Stimulated activated CD4-positive, alpha-beta T cell treated with anti-CD3 and anti-CD28 coated beads, Interleukin-2, amount 100 ng/mL, for 48 hours (primary cell): Measurements from ENCODE around the gene FCGBP.

ENCODE experiments used
- DNase-seq, 2 donors: peaks; one replicate each; pipeline ENCODE4 v3.0.0-alpha.2; 2020

FCGBP gene

GRCh38 chr19:39943586-39943985 is 9.2 kb upstream of the FCGBP start:
- DNase-seq = no peak

GRCh38 chr19:39942366-39942730 is 7.9 kb upstream of the FCGBP start:
- no peak for DNase-seq

GRCh38 chr19:39941615-39942365 is 7.4 kb upstream of the FCGBP start:
- peak in 1 of 2 donors; percentile 23 for DNase-seq

- DNase-seq = no peak
Observed at GRCh38 chr19:39941151-39941550, 6.7 kb upstream of the FCGBP start.

GRCh38 chr19:39940221-39940833 is 5.9 kb upstream of the FCGBP start:
- DNase-seq = no peak

GRCh38 chr19:39939556-39939955 is 5.1 kb upstream of the FCGBP start:
- no peak for DNase-seq

- no peak for DNase-seq
Observed at GRCh38 chr19:39937787-39938186, 3.4 kb upstream of the FCGBP start.

GRCh38 chr19:39937094-39937720 is 2.8 kb upstream of the FCGBP start:
- DNase-seq = peak; percentile 27 to 38

GRCh38 chr19:39936622-39937021 is 2.2 kb upstream of the FCGBP start:
- DNase-seq = no peak

- DNase-seq = no peak
Observed at GRCh38 chr19:39936020-39936419, 1.6 kb upstream of the FCGBP start.

GRCh38 chr19:39935364-39935661 is 879 bp upstream of the FCGBP start:
- DNase-seq = no peak

- no peak for DNase-seq
Observed at GRCh38 chr19:39929750-39930149, 4.7 kb downstream of the FCGBP start.

GRCh38 chr19:39928357-39928725 is 6.1 kb downstream of the FCGBP start:
- DNase-seq = no peak

- no peak for DNase-seq
Observed at GRCh38 chr19:39927524-39928356, 6.7 kb downstream of the FCGBP start.

- DNase-seq = no peak
Observed at GRCh38 chr19:39927076-39927475, 7.4 kb downstream of the FCGBP start.

- no peak for DNase-seq
Observed at GRCh38 chr19:39926170-39926760, 8.2 kb downstream of the FCGBP start.

- DNase-seq = no peak
Observed at GRCh38 chr19:39924952-39925351, 9.5 kb downstream of the FCGBP start.

- DNase-seq = no peak
Observed at GRCh38 chr19:39924389-39924788, 10.0 kb downstream of the FCGBP start.

- no peak for DNase-seq
Observed at GRCh38 chr19:39923862-39924261, 10.6 kb downstream of the FCGBP start.

- no peak for DNase-seq
Observed at GRCh38 chr19:39919976-39920375, 14.5 kb downstream of the FCGBP start.

- DNase-seq = no peak
Observed at GRCh38 chr19:39918183-39918651, 16.2 kb downstream of the FCGBP start.

GRCh38 chr19:39917561-39918182 is 16.8 kb downstream of the FCGBP start:
- DNase-seq = no peak
